GM12865 (cell line): ENCODE data around the gene TPT1.
A peak's percentile ranks its signal among the peaks of the same experiment; 100 is the strongest.
"Not testable (repeated sequence)": the region's sequence is repeated elsewhere in the genome, so short reads cannot be mapped to it uniquely, and the experiment has no call there.

Source experiments
- DNase-seq: peaks from one replicate; pipeline ENCODE4 v3.0.0; 2010; ENCODE audit warnings: low read depth
- H3K4me3 ChIP-seq: 2 replicates; pipeline ENCODE4 v1.5.1; 2011; ENCODE audit warnings: mild to moderate bottlenecking, low read depth, low read length, control low read depth
- CTCF ChIP-seq: IDR thresholded peaks from 2 replicates; pipeline ENCODE4 v1.5.1; 2011; ENCODE audit warnings: low read length, control low read depth, low read depth, inconsistent platforms; ENCODE audit not compliant: insufficient read depth; ENCODE audit errors: missing control alignments

The TPT1 gene

GRCh38 chr13:45300190-45300985 lies 40.6 kb downstream of the TPT1 start:
- H3K4me3 ChIP-seq, result no peak overlapping the region
- DNase-seq, result no peak
- no peak for TF ChIP-seq CTCF

GRCh38 chr13:45299194-45299593 lies 41.8 kb downstream of the TPT1 start:
- H3K4me3 ChIP-seq, result no peak overlapping the region
- TF ChIP-seq CTCF, result no peak
- no peak for DNase-seq

GRCh38 chr13:45298550-45298949 lies 42.4 kb downstream of the TPT1 start:
- H3K4me3 ChIP-seq, DNase-seq: not testable (repeated sequence)

GRCh38 chr13:45298206-45298505 lies 42.8 kb downstream of the TPT1 start:
- DNase-seq, result no peak
- TF ChIP-seq CTCF, result no peak
- H3K4me3 ChIP-seq, result no peak overlapping the region

- DNase-seq, result peak; percentile 20
- TF ChIP-seq CTCF, result no peak
- H3K4me3 ChIP-seq, result no peak overlapping the region
These were observed 43.4 kb downstream of the TPT1 start for GRCh38 chr13:45297456-45298205.

- no peak for TF ChIP-seq CTCF
- DNase-seq, result no peak
- H3K4me3 ChIP-seq, result no peak overlapping the region
These were observed 44.7 kb downstream of the TPT1 start for GRCh38 chr13:45296259-45296658.

- no peak overlapping the region for H3K4me3 ChIP-seq
- no peak for TF ChIP-seq CTCF
- DNase-seq, result no peak
These were observed 45.4 kb downstream of the TPT1 start for GRCh38 chr13:45295536-45295935.
